ENCODE measurements around the gene FKBP1A. TPM values are rescaled to one million over a fixed set of nuclear protein-coding genes. Genes with fewer than 3 reads are reported as not detected.

The FKBP1A gene
- total and polyA plus RNA-seq, 9 of the 15 experiments (the other 6 are each of a cell fraction or from before 2014, with no cell fraction given) = 48.8 to 502 (median 89.6) TPM

- TF ChIP-seq CHD7 (IDR thresholded peaks at IDR 0.05; ENCODE audit: low read depth, low read length) = no peak
- TF ChIP-seq FOXP1 (CRISPR knock-in tag; IDR thresholded peaks at IDR 0.05) = 0 out of 2 replicates have a peak, but pooled peaks have one; percentile 8
- no peak for TF ChIP-seq ZNF316 (IDR thresholded peaks at IDR 0.05)
- TF ChIP-seq FOXP4 (CRISPR knock-in tag; IDR thresholded peaks at IDR 0.05; ENCODE audit: borderline replicate concordance) = no peak
- no peak for TF ChIP-seq GTF2A2 (tag; IDR thresholded peaks at IDR 0.05)
- no peak for TF ChIP-seq MTA2 (IDR thresholded peaks at IDR 0.05; ENCODE audit: low read depth)
- no peak for TF ChIP-seq JUNB (CRISPR knock-in tag; conservative IDR thresholded peaks at IDR 0.05)
- no peak for TF ChIP-seq TSHZ1 (CRISPR knock-in tag; IDR thresholded peaks at IDR 0.05)
- TF ChIP-seq U2AF2 (optimal IDR thresholded peaks at IDR 0.05; ENCODE audit: low read depth, low read length) = no peak
- peak; percentile 63; the same call in 1 of the 2 replicates for TF ChIP-seq NFE2 (IDR thresholded peaks at IDR 0.05; ENCODE audit: low read depth)
- TF ChIP-seq RBM34 (IDR thresholded peaks at IDR 0.05; ENCODE audit: borderline replicate concordance, insufficient read depth, low read length) = no peak
- TF ChIP-seq ZNF212 (CRISPR knock-in tag; IDR thresholded peaks at IDR 0.05) = no peak
Measured at GRCh38 chr20:1324598-1325172, 68.2 kb downstream of the FKBP1A start (continued).

All from K562 (cell line).